B cell (primary cell): ENCODE data around the gene FGFRL1. TPM values are rescaled to one million over a fixed set of nuclear protein-coding genes. Genes with fewer than 3 reads are reported as not detected.
A peak's percentile ranks its signal among the peaks of the same experiment; 100 is the strongest.

Experiments
- ATAC-seq: fragments of 200-7000 bp; cut with Tn5 transposase; one replicate; pipeline ENCODE4 v1.10.0; 2021; ENCODE audit warnings: low read depth, mild to moderate bottlenecking, moderate number of reproducible peaks, moderate library complexity
- CTCF ChIA-PET: fragments of 350-600 bp; sonication (Branson Sonifier 250); formaldehyde crosslinking; loops from one replicate; lab custom pipeline; 2021; ENCODE audit warnings: antibody characterized with exemption, inconsistent platforms; lab: Charles Lee
- POLR2A ChIA-PET: fragments of 350-600 bp; sonication (Branson Sonifier 250); formaldehyde crosslinking; loops from one replicate; lab custom pipeline; 2021; ENCODE audit warnings: antibody characterized with exemption; lab: Charles Lee
- DNase-seq: peaks from one replicate; pipeline ENCODE4 v3.0.0; 2013
- H2AFZ ChIP-seq: 2 replicates; pipeline ENCODE4 v1.6.1; 2012; ENCODE audit warnings: mild to moderate bottlenecking, low read depth, low read length; ENCODE audit not compliant: insufficient read depth, poor library complexity, severe bottlenecking
- H3K27ac ChIP-seq, 2 donors: 1 replicate in 1 of 2; 2 replicates in 1 of 2; pipeline ENCODE4 v1.5.1; 2012 to 2013; ENCODE audit warnings: low read length in 2 of 2, mild to moderate bottlenecking in 2 of 2, moderate library complexity in 1 of 2
- H3K27me3 ChIP-seq, 4 experiments: fragments of 200-600 bp in 1 of 4; sonication (generic) in 1 of 4; replicated peaks in 1 of 4; 1 replicate in 2 of 4; 2 replicates in 2 of 4; pipeline versions ENCODE4 v1.6.1 to v1.7.0; 2013 to 2016; ENCODE audit warnings: low read length in 3 of 4, mild to moderate bottlenecking in 2 of 4, mixed read lengths in 1 of 4, moderate library complexity in 1 of 4; ENCODE audit not compliant: insufficient read depth in 4 of 4, control insufficient read depth in 3 of 4; ENCODE audit errors: control extremely low read depth in 1 of 4
- H3K36me3 ChIP-seq, 2 experiments: replicated peaks in 1 of 2; 1 replicate in 1 of 2; 2 replicates in 1 of 2; pipeline versions ENCODE4 v1.6.1 to v1.7.1; 2013; ENCODE audit warnings: low read length in 1 of 2; ENCODE audit not compliant: insufficient read depth in 2 of 2, control insufficient read depth in 1 of 2; ENCODE audit errors: control extremely low read depth in 1 of 2, extremely low read depth in 1 of 2
- H3K4me1 ChIP-seq, 2 donors: fragments of 200-600 bp in 1 of 2; sonication (generic) in 1 of 2; 1 replicate in 1 of 2; 2 replicates in 1 of 2; pipeline versions ENCODE4 v1.5.1 to v1.6.1; 2013 to 2017; ENCODE audit warnings: low read length in 2 of 2; ENCODE audit not compliant: control insufficient read depth in 2 of 2, insufficient read depth in 2 of 2
- H3K4me2 ChIP-seq: replicated peaks from 2 replicates; pipeline ENCODE3; 2012; ENCODE audit warnings: mild to moderate bottlenecking, low read depth, low read length; ENCODE audit not compliant: poor library complexity, severe bottlenecking
- H3K4me3 ChIP-seq, 5 experiments: fragments of 200-600 bp in 1 of 5; sonication (generic) in 1 of 5; 1 replicate in 3 of 5; 2 replicates in 2 of 5; pipeline versions ENCODE4 v1.5.1 to v1.7.0; 2011 to 2016; ENCODE audit warnings: low read length in 4 of 5, mild to moderate bottlenecking in 4 of 5, low read depth in 2 of 5, control low read depth in 1 of 5, moderate library complexity in 1 of 5; ENCODE audit not compliant: insufficient read depth in 1 of 5; ENCODE audit errors: control extremely low read depth in 1 of 5, extremely low read depth in 1 of 5
- H3K79me2 ChIP-seq: fragments of 200-600 bp; sonication (generic); one replicate; pipeline ENCODE4 v1.6.0; 2016; ENCODE audit warnings: low read length; ENCODE audit not compliant: control insufficient read depth, insufficient read depth
- H3K9ac ChIP-seq: fragments of 200-600 bp; sonication (generic); 2 replicates; pipeline ENCODE4 v1.6.1; 2017; ENCODE audit warnings: mild to moderate bottlenecking, low read length, moderate library complexity
- H3K9me3 ChIP-seq, 3 donors: one replicate each; pipeline versions ENCODE4 v1.6.1 to v1.7.1; 2013; ENCODE audit warnings: low read length in 2 of 3; ENCODE audit not compliant: control insufficient read depth in 2 of 3, insufficient read depth in 1 of 3; ENCODE audit errors: control extremely low read depth in 1 of 3
- H4K20me1 ChIP-seq: 2 replicates; pipeline ENCODE4 v1.6.0; 2012; ENCODE audit warnings: mild to moderate bottlenecking, low read length; ENCODE audit not compliant: insufficient read depth, control insufficient read depth, poor library complexity, severe bottlenecking
- H3K27ac Mint-ChIP-seq: one replicate; pipeline ENCODE4 v1.8.0; 2021; ENCODE audit warnings: mixed read lengths
- H3K27me3 Mint-ChIP-seq: one replicate; pipeline ENCODE4 v1.8.0; 2021; ENCODE audit warnings: mixed read lengths
- H3K4me1 Mint-ChIP-seq: one replicate; pipeline ENCODE4 v1.8.0; 2021; ENCODE audit warnings: mixed read lengths
- H3K4me3 Mint-ChIP-seq: one replicate; pipeline ENCODE4 v1.8.0; 2021; ENCODE audit warnings: mixed read lengths
- H3K9me3 Mint-ChIP-seq: one replicate; pipeline ENCODE4 v1.8.0; 2022; ENCODE audit warnings: mixed read lengths; ENCODE audit not compliant: insufficient read depth
- CTCF ChIP-seq: fragments of 200-600 bp; IDR thresholded peaks from one replicate; pipeline ENCODE4 v1.8.0; 2022; ENCODE audit warnings: antibody characterized with exemption, mild to moderate bottlenecking
- EZH2 ChIP-seq: IDR thresholded peaks from 2 replicates; pipeline ENCODE4 v1.6.1; 2012; ENCODE audit warnings: borderline replicate concordance, low read depth, mild to moderate bottlenecking, moderate library complexity, low read length; ENCODE audit not compliant: insufficient read depth, poor library complexity, severe bottlenecking
- WGBS: methylation state at CpG from one replicate; pipeline ENCODE4 v1.1.5; 2013; ENCODE audit warnings: missing lambda C conversion rate; ENCODE audit not compliant: insufficient coverage; 5-methylcytosine and 5-hydroxymethylcytosine counted together
- intact Hi-C: fragments of 100-400 bp; cut with micrococcal nuclease; formaldehyde crosslinking; loops from one replicate; pipeline ENCODE4 v1.10.0; 2022
- polyA plus RNA-seq: library from polyadenylated mRNA; depleted of rRNA; stranded (reverse); fragments of >200 nt; gene quantifications from 2 replicates; pipeline ENCODE4 v1.2.3, GENCODE V29; 2012
- total RNA-seq, 2 donors: library from RNA; stranded (reverse); fragments of 120-200 nt in 1 of 2; gene quantifications; 1 replicate in 1 of 2; 2 replicates in 1 of 2; pipeline versions ENCODE4 v1.2.3 to v1.2.4, GENCODE V29; 2013 to 2022

FGFRL1 gene
- total and polyA plus RNA-seq, 2 donors (not counting 1 experiment from before 2014, with no cell fraction given), result 24.1 to 28.9 TPM

DNA sequence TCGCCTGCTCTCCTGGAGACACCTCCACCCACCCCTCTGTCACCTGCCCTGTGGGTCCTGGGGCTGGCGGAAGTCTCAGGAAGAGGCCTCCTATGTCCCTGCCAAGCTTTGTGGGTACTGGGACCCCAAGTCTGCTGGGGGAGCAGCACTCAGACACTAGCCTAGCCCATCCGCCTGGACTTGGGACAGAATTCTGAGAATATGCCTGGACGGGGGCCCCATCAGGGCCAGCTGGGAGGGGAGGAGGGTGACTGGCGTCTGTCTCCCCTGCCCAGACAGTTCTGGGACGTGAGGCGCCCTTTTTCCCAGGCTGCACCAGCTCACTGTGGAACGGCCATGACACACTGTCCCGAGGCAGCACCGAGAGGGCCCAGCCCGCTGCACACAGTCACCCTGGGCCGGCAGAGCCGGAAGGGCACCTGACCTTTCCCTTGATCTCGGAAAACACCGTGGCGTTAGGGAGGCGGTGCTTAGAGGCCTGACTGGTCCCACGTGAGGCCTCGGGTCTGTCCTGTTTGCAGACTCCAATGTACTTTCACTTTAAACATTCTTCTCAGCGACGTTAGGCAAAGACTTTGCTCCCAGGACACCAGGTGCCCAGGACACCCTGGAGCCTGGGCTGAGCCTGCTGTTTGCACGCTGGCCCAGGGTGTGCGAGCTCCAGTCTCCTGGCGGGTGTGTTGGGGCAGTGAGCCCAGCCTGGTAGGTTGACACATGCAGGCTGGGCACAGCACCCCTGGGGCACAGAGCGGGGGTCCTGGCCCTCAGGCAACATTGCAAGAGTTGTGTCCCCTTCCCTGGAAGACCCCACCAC, 18.9 kb upstream of the FGFRL1 start:
- Histone ChIP-seq H2AFZ (no peak overlapping the region), H3K27me3 (peaks cover 0 to 11% (median 4%) of the 10 kb centered on the region in 4 experiments), H3K36me3 (no peaks in the 10 kb centered on the region), H3K27ac (no peak overlapping the region), H3K9ac (no peak overlapping the region), H3K4me3 (no peak overlapping the region), H3K4me1 (peaks cover 5 to 6% of the 10 kb centered on the region in 2 donors), H4K20me1 (peaks cover 10% of the 10 kb centered on the region), H3K4me2 (peak overlapping the region; percentile 3), H3K9me3 (no peaks in the 10 kb centered on the region), H3K79me2 (peaks cover 4% of the 10 kb centered on the region)
- WGBS, result 92% methylated on average over 25 of the region's 25 CpGs
- peaks cover 10% of the 10 kb centered on the region for H3K4me1 Mint-ChIP-seq
- H3K27me3 Mint-ChIP-seq, result no peaks in the 10 kb centered on the region
- H3K9me3 Mint-ChIP-seq, result no peaks in the 10 kb centered on the region
- TF ChIP-seq CTCF, result no peak
- TF ChIP-seq EZH2, result no peak
- no peak for DNase-seq
- H3K27ac Mint-ChIP-seq, result peak overlapping the region; percentile 10
- peak overlapping the region; percentile 5 for H3K4me3 Mint-ChIP-seq
- CTCF ChIA-PET, result no interaction called here
- POLR2A ChIA-PET, result no interaction called here
- peak; percentile 28 for ATAC-seq
- intact Hi-C loops, result no loop called here
